ENCODE measurements around the gene KRTAP2-2. TPM values are rescaled to one million over a fixed set of nuclear protein-coding genes. Genes with fewer than 3 reads are reported as not detected.
"Not testable (repeated sequence)": the region's sequence is repeated elsewhere in the genome, so short reads cannot be mapped to it uniquely, and the experiment has no call there.

KRTAP2-2 gene
- total RNA-seq, 5 donors from 2014 or later (not counting 1 experiment from before 2014, with no cell fraction given) = not detected

- no peak within 1 kb of the TSS for H3K27ac Mint-ChIP-seq
Observed at GRCh38 chr17:41098042-41098441, 43.0 kb upstream of the KRTAP2-2 start, which contains the start of gene KRTAP4-8. TSS of gene KRTAP4-8 (minus strand) at chr17:41098142. CDS start at chr17:41098084, 58 bp downstream.

GRCh38 chr17:41096055-41096454 is 41.0 kb upstream of the KRTAP2-2 start:
- Histone ChIP-seq H3K27me3 (replicated peaks in 1 of 2; ENCODE audit: control insufficient read depth in 2 of 2, extremely low read depth in 1 of 2, insufficient read depth in 2 of 2, low read length in 1 of 2) (peaks cover 0 to 12% of the 10 kb centered on the region in 2 experiments), H3K36me3 (ENCODE audit: control insufficient read depth in 2 of 2, extremely low read depth in 1 of 2, insufficient read depth in 1 of 2, low read length in 1 of 2) (no peaks in the 10 kb centered on the region), H3K9me3 (no peaks in the 10 kb centered on the region), H3K27ac (ENCODE audit: low read length) (no peak overlapping the region), H3K4me3 (ENCODE audit: control insufficient read depth in 1 of 2, extremely low read depth in 1 of 2, low read length in 1 of 2) (no peak overlapping the region), H3K4me1 (ENCODE audit: control insufficient read depth in 1 of 2, extremely low read depth in 1 of 2, insufficient read depth in 2 of 2, low read length in 2 of 2) (no peaks in the 10 kb centered on the region)
- no peak for DNase-seq
- peak overlapping the region in 1 of 2 donors; percentile 65 for H3K27ac Mint-ChIP-seq
- ATAC-seq (replicated peaks in 1 of 4) = no peak
- H3K36me3 Mint-ChIP-seq = no peaks in the 10 kb centered on the region
- peaks cover 0 to 6% (median 4%) of the 10 kb centered on the region in 3 donors for H3K9me3 Mint-ChIP-seq
- no peak overlapping the region for H3K4me3 Mint-ChIP-seq
- ChIA-PET CTCF (no interaction called here), POLR2A (no interaction called here)
- 96% methylated on average over 3 of the region's 7 CpGs for WGBS (ENCODE audit: insufficient coverage)
- peaks cover 7 to 11% (median 10%) of the 10 kb centered on the region in 3 donors for H3K4me1 Mint-ChIP-seq
- peaks cover 6 to 13% of the 10 kb centered on the region in 2 donors for H3K27me3 Mint-ChIP-seq

More at GRCh38 chr17:41098042-41098441, 43.0 kb upstream of the KRTAP2-2 start, which contains the start of gene KRTAP4-8:
- H3K4me1 Mint-ChIP-seq = peaks cover 7 to 11% (median 10%) of the 10 kb centered on the region in 3 donors
- H3K36me3 Mint-ChIP-seq = no peaks in the 10 kb centered on the region
- ATAC-seq (replicated peaks in 1 of 4) (no peak), DNase-seq (no peak)
- Histone ChIP-seq H3K4me1 (ENCODE audit: control insufficient read depth in 1 of 2, extremely low read depth in 1 of 2, insufficient read depth in 2 of 2, low read length in 2 of 2) (no peaks in the 10 kb centered on the region), H3K36me3 (ENCODE audit: control insufficient read depth in 2 of 2, extremely low read depth in 1 of 2, insufficient read depth in 1 of 2, low read length in 1 of 2) (no peaks in the 10 kb centered on the region), H3K9me3 (no peaks in the 10 kb centered on the region), H3K27me3 (replicated peaks in 1 of 2; ENCODE audit: control insufficient read depth in 2 of 2, extremely low read depth in 1 of 2, insufficient read depth in 2 of 2, low read length in 1 of 2) (peaks cover 0 to 14% of the 10 kb centered on the region in 2 experiments), H3K4me3 (ENCODE audit: control insufficient read depth in 1 of 2, extremely low read depth in 1 of 2, low read length in 1 of 2) (no peak within 1 kb of the TSS), H3K27ac (ENCODE audit: low read length) (no peak within 1 kb of the TSS)
- H3K9me3 Mint-ChIP-seq = peaks cover 0 to 2% (median 1%) of the 10 kb centered on the region in 3 donors
- WGBS (ENCODE audit: insufficient coverage) = no CpG with 5 or more reads among the region's 4 CpGs
- POLR2A ChIA-PET = no interaction called here
- CTCF ChIA-PET = no interaction called here
- no peak within 1 kb of the TSS for H3K4me3 Mint-ChIP-seq
- H3K27me3 Mint-ChIP-seq = peaks cover 6 to 13% of the 10 kb centered on the region in 2 donors

- H3K27ac Mint-ChIP-seq; H3K36me3 ChIP-seq (ENCODE audit: control insufficient read depth in 2 of 2, extremely low read depth in 1 of 2, insufficient read depth in 1 of 2, low read length in 1 of 2); ATAC-seq (replicated peaks in 1 of 4); H3K4me3 ChIP-seq (ENCODE audit: control insufficient read depth in 1 of 2, extremely low read depth in 1 of 2, low read length in 1 of 2); H3K27me3 ChIP-seq (replicated peaks in 1 of 2; ENCODE audit: control insufficient read depth in 2 of 2, extremely low read depth in 1 of 2, insufficient read depth in 2 of 2, low read length in 1 of 2); CTCF ChIA-PET; DNase-seq; H3K4me1 Mint-ChIP-seq; POLR2A ChIA-PET; H3K9me3 ChIP-seq; H3K36me3 Mint-ChIP-seq; H3K27me3 Mint-ChIP-seq; H3K4me3 Mint-ChIP-seq; H3K27ac ChIP-seq (ENCODE audit: low read length); H3K9me3 Mint-ChIP-seq; H3K4me1 ChIP-seq (ENCODE audit: control insufficient read depth in 1 of 2, extremely low read depth in 1 of 2, insufficient read depth in 2 of 2, low read length in 2 of 2): not testable (repeated sequence)
- WGBS (ENCODE audit: insufficient coverage) = 0% methylated on average over 1 of the region's 4 CpGs
Observed at GRCh38 chr17:41088760-41089352, 33.8 kb upstream of the KRTAP2-2 start.

- H3K27ac ChIP-seq (ENCODE audit: low read length); DNase-seq; H3K9me3 Mint-ChIP-seq; H3K36me3 Mint-ChIP-seq; H3K4me1 ChIP-seq (ENCODE audit: control insufficient read depth in 1 of 2, extremely low read depth in 1 of 2, insufficient read depth in 2 of 2, low read length in 2 of 2); POLR2A ChIA-PET; H3K27me3 ChIP-seq (replicated peaks in 1 of 2; ENCODE audit: control insufficient read depth in 2 of 2, extremely low read depth in 1 of 2, insufficient read depth in 2 of 2, low read length in 1 of 2); H3K36me3 ChIP-seq (ENCODE audit: control insufficient read depth in 2 of 2, extremely low read depth in 1 of 2, insufficient read depth in 1 of 2, low read length in 1 of 2); ATAC-seq (replicated peaks in 1 of 4); H3K4me3 ChIP-seq (ENCODE audit: control insufficient read depth in 1 of 2, extremely low read depth in 1 of 2, low read length in 1 of 2); H3K4me3 Mint-ChIP-seq; H3K4me1 Mint-ChIP-seq; H3K9me3 ChIP-seq: not testable (repeated sequence)
- Mint-ChIP-seq H3K27ac (peak within 1 kb of the TSS in 1 of 2 donors; percentile 66), H3K27me3 (peaks cover 7 to 17% of the 10 kb centered on the region in 2 donors)
- WGBS (ENCODE audit: insufficient coverage) = 84% methylated on average over 10 of the region's 14 CpGs
- CTCF ChIA-PET = interaction anchor here (0.6 kb wide), 2 partner anchors 59 to 163 kb away, joined by 3 read pairs; no protein-coding TSS in a partner anchor
Observed at GRCh38 chr17:41084100-41084856, 29.2 kb upstream of the KRTAP2-2 start, which contains the start of gene KRTAP4-7. TSS of gene KRTAP4-7 (plus strand) at chr17:41084150. CDS start at chr17:41084207, 57 bp downstream.

GRCh38 chr17:41083427-41083826 is 28.4 kb upstream of the KRTAP2-2 start:
- peaks cover 7 to 17% of the 10 kb centered on the region in 2 donors for H3K27me3 Mint-ChIP-seq
- H3K4me3 Mint-ChIP-seq; DNase-seq; H3K9me3 Mint-ChIP-seq; H3K36me3 ChIP-seq (ENCODE audit: control insufficient read depth in 2 of 2, extremely low read depth in 1 of 2, insufficient read depth in 1 of 2, low read length in 1 of 2); H3K27me3 ChIP-seq (replicated peaks in 1 of 2; ENCODE audit: control insufficient read depth in 2 of 2, extremely low read depth in 1 of 2, insufficient read depth in 2 of 2, low read length in 1 of 2); H3K9me3 ChIP-seq; H3K27ac Mint-ChIP-seq; ATAC-seq (replicated peaks in 1 of 4); H3K36me3 Mint-ChIP-seq; H3K4me1 ChIP-seq (ENCODE audit: control insufficient read depth in 1 of 2, extremely low read depth in 1 of 2, insufficient read depth in 2 of 2, low read length in 2 of 2); H3K27ac ChIP-seq (ENCODE audit: low read length); POLR2A ChIA-PET; H3K4me3 ChIP-seq (ENCODE audit: control insufficient read depth in 1 of 2, extremely low read depth in 1 of 2, low read length in 1 of 2); H3K4me1 Mint-ChIP-seq; CTCF ChIA-PET: not testable (repeated sequence)
- WGBS (ENCODE audit: insufficient coverage) = no CpG with 5 or more reads among the region's 2 CpGs

GRCh38 chr17:41082626-41083025 is 27.6 kb upstream of the KRTAP2-2 start:
- CTCF ChIA-PET = no interaction called here
- no peaks in the 10 kb centered on the region for H3K4me1 ChIP-seq (ENCODE audit: control insufficient read depth in 1 of 2, extremely low read depth in 1 of 2, insufficient read depth in 2 of 2, low read length in 2 of 2)
- no peak overlapping the region for H3K27ac ChIP-seq (ENCODE audit: low read length)
- H3K4me3 ChIP-seq (ENCODE audit: control insufficient read depth in 1 of 2, extremely low read depth in 1 of 2, low read length in 1 of 2) = no peak overlapping the region
- no peaks in the 10 kb centered on the region for H3K9me3 ChIP-seq
- H3K27me3 Mint-ChIP-seq = peaks cover 7 to 16% of the 10 kb centered on the region in 2 donors
- no peak overlapping the region for H3K4me3 Mint-ChIP-seq
- H3K36me3 ChIP-seq (ENCODE audit: control insufficient read depth in 2 of 2, extremely low read depth in 1 of 2, insufficient read depth in 1 of 2, low read length in 1 of 2) = no peaks in the 10 kb centered on the region
- no peaks in the 10 kb centered on the region for H3K9me3 Mint-ChIP-seq
- no peak overlapping the region for H3K27ac Mint-ChIP-seq
- DNase-seq (no peak), ATAC-seq (replicated peaks in 1 of 4) (no peak)
- 57% methylated on average over 1 of the region's 4 CpGs for WGBS (ENCODE audit: insufficient coverage)
- peaks cover 2 to 3% of the 10 kb centered on the region in 2 experiments for H3K27me3 ChIP-seq (replicated peaks in 1 of 2; ENCODE audit: control insufficient read depth in 2 of 2, extremely low read depth in 1 of 2, insufficient read depth in 2 of 2, low read length in 1 of 2)
- no peaks in the 10 kb centered on the region for H3K4me1 Mint-ChIP-seq
- POLR2A ChIA-PET = interaction anchor here (0.6 kb wide), 2 partner anchors 16 to 718 kb away, joined by 3 to 17 read pairs; no protein-coding TSS in a partner anchor
- H3K36me3 Mint-ChIP-seq = no peaks in the 10 kb centered on the region
